MCF 10A (cell line): ENCODE data around the gene MAB21L4. TPM values are rescaled to one million over a fixed set of nuclear protein-coding genes. Genes with fewer than 3 reads are reported as not detected.

ENCODE experiments used
- BruUV-seq: library from RNA; stranded (reverse); fragments of 400-500 nt; replicated peaks from 2 replicates; lab custom pipeline; 2021; lab: Mats Ljungman, UMichigan
- CTCF ChIA-PET: fragments of 300-600 bp; sonication (Branson Sonifier 250); formaldehyde crosslinking; extraction: SDS; loops from one replicate; lab custom pipeline; 2021; ENCODE audit warnings: antibody characterized with exemption, inconsistent platforms; lab: Yijun Ruan, JAX
- POLR2A ChIA-PET: fragments of 300-600, 350-650 bp; sonication (Branson Sonifier 250); formaldehyde crosslinking; extraction: SDS; loops from one replicate; lab custom pipeline; 2020; ENCODE audit warnings: antibody characterized with exemption, inconsistent platforms; lab: Yijun Ruan, JAX
- DNase-seq: peaks from one replicate; pipeline ENCODE4 v3.0.0-alpha.2; 2018; ENCODE audit not compliant: unreplicated experiment
- H3K27ac Mint-ChIP-seq: one replicate; pipeline ENCODE4 v1.8.0; 2022; ENCODE audit warnings: mild to moderate bottlenecking, low read depth, mixed read lengths; ENCODE audit not compliant: unreplicated experiment
- H3K27me3 Mint-ChIP-seq: one replicate; pipeline ENCODE4 v1.8.0; 2022; ENCODE audit warnings: mixed read lengths; ENCODE audit not compliant: insufficient read depth, unreplicated experiment
- H3K36me3 Mint-ChIP-seq: one replicate; pipeline ENCODE4 v1.8.0; 2022; ENCODE audit warnings: mild to moderate bottlenecking, moderate library complexity, mixed read lengths; ENCODE audit not compliant: insufficient read depth, unreplicated experiment
- H3K4me1 Mint-ChIP-seq: one replicate; pipeline ENCODE4 v1.8.0; 2022; ENCODE audit warnings: mixed read lengths; ENCODE audit not compliant: insufficient read depth, unreplicated experiment
- H3K4me3 Mint-ChIP-seq: one replicate; pipeline ENCODE4 v1.8.0; 2022; ENCODE audit warnings: mild to moderate bottlenecking, moderate library complexity, mixed read lengths; ENCODE audit not compliant: unreplicated experiment
- H3K9me3 Mint-ChIP-seq: one replicate; pipeline ENCODE4 v1.8.0; 2022; ENCODE audit warnings: mixed read lengths; ENCODE audit not compliant: unreplicated experiment
- CTCF ChIP-seq: fragments of 200-600 bp; IDR thresholded peaks from one replicate; pipeline ENCODE4 v1.8.0; 2022; ENCODE audit warnings: antibody characterized with exemption, mild to moderate bottlenecking; ENCODE audit not compliant: unreplicated experiment
- intact Hi-C: fragments of 100-400 bp; cut with micrococcal nuclease; formaldehyde crosslinking; loops from 2 replicates; pipeline ENCODE4 v1.14.1; 2022
- total RNA-seq: library from RNA; stranded (reverse); gene quantifications from 2 replicates; pipeline ENCODE4 v1.2.3, GENCODE V29; 2022

The MAB21L4 gene
- total RNA-seq, 1 experiment from 2014 or later: not detected

DNA sequence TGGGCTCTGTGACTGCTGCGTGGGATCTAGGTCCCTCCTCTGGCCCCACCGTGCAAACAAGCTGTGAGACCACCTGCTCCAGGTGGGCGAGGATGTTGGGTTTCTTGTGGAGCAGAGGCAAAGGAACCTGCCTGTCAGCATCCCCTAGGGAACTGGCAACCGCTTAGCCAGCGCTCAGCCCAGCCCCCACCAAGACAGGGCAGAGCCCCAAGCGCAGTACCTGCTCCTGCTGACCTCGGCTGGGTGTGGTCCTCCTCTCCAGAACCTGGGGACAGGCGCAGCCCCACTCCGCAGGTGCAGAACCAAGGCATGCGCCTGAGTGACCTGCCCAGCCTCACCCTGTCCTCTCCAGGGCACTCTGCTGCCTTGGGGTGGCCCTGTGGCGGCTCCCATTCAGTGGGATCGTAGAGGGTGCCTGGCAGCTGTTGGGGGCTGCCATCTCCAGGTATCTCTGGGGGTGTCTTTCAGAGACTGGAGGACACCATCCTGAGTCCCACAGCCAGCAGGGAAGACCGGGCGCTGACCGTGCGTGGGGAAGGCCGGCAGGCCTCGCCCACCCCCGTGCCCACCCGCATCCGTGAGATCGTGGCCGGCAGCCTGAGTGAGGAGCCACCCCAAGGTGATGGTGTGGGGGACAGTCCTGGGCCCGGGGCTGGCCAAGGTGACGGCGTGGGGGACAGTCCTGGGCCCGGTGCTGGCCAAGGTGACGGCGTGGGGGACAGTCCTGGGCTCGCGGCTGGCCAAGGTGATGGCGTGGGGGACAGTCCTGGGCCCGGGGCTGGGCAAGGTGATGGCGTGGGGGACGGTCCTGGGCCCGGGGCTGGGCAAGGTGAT is 22.5 kb upstream of the MAB21L4 start:
- Mint-ChIP-seq H3K4me3 (no peak overlapping the region), H3K27ac (no peak overlapping the region), H3K4me1 (peaks cover 10% of the 10 kb centered on the region), H3K27me3 (no peaks in the 10 kb centered on the region), H3K9me3 (no peaks in the 10 kb centered on the region), H3K36me3 (peaks cover 6% of the 10 kb centered on the region)
- intact Hi-C loops: no loop called here
- no TSS peak for BruUV-seq
- ChIA-PET CTCF (no interaction called here), POLR2A (no interaction called here)
- no peak for TF ChIP-seq CTCF
- DNase-seq: no peak

- no peak overlapping the region for H3K4me3 Mint-ChIP-seq
- intact Hi-C loops: no loop called here
- peaks cover 17% of the 10 kb centered on the region for H3K4me1 Mint-ChIP-seq
- ChIA-PET POLR2A (interaction anchor here (0.5 kb wide), 1 partner anchor 475 kb away, joined by 4 read pairs; no protein-coding TSS in a partner anchor), CTCF (interaction anchor here (1.3 kb wide), 1 partner anchor 66 kb away, joined by 3 read pairs; no protein-coding TSS in a partner anchor)
- H3K27ac Mint-ChIP-seq: no peak overlapping the region
- H3K27me3 Mint-ChIP-seq: no peaks in the 10 kb centered on the region
- no peak for TF ChIP-seq CTCF
- DNase-seq: no peak
- no TSS peak for BruUV-seq
- peaks cover 6% of the 10 kb centered on the region for H3K36me3 Mint-ChIP-seq
- no peaks in the 10 kb centered on the region for H3K9me3 Mint-ChIP-seq
Observed at GRCh38 chr2:240917684-240918257, 21.8 kb upstream of the MAB21L4 start.

DNA sequence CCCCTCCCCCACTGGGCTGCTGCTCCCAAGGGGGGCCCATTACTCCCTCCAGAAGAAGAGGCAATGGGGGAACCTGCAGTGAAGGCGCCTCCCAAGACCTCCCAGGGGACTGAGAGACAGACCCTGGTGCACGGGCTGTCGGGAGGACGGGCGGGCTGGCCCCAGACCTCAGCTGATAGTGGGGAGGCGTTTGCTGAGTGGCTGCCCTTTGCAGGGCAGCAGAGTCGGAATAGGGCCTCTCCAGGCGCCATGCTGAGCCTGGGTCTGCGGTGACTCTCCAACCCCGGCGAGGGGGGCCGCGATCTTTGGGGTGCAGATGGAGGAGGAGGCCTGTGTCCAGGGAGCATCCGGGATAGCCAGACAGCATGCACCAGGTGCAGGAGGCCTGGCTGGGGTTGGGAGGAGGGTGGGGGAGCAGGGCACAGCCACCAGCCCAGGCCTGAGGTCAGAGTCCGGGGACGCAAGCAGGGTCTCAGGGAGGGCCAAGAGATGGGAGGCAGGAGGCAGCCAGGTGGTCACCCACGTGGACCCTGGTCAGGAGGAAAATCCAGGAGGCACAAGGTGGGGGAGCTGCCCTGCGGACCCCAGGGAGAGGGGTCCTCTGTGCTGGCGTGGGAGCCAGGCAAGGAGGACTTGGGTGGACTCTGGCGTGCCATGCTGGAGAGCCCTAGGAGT is 21.2 kb upstream of the MAB21L4 start:
- Mint-ChIP-seq H3K4me1 (peaks cover 23% of the 10 kb centered on the region), H3K36me3 (peaks cover 6% of the 10 kb centered on the region), H3K9me3 (no peaks in the 10 kb centered on the region), H3K27ac (no peak overlapping the region), H3K27me3 (no peaks in the 10 kb centered on the region), H3K4me3 (no peak overlapping the region)
- no peak for TF ChIP-seq CTCF
- DNase-seq: no peak
- CTCF ChIA-PET: interaction anchor here (0.5 to 1.3 kb wide), 2 partner anchors 26 to 65 kb away, joined by 3 to 5 read pairs; no protein-coding TSS in a partner anchor
- intact Hi-C loops: no loop called here
- no TSS peak for BruUV-seq
- POLR2A ChIA-PET: interaction anchor here (0.5 kb wide), 1 partner anchor 476 kb away, joined by 4 read pairs; no protein-coding TSS in a partner anchor

DNA sequence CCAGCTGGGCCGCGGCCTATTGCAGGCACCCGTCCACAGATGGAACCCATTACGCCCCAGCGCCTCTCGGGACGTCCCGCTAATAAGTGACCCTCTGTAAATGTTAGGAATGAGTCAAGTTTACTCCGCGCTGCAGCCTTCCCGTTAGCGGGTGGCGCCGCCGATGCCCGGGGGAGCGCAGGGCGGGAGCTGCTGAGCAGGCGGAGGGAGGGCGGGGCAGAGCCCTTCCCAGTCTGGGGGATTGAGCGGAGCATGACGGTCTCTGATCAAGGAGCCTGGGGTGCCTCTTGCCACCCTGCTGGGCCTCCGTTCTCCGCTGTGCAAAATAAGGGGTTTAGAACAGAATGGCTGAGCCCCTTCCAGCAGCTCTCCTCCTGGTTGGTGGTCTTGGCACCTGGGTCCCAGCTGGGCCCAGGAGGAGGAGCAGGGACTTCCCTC is 20.6 kb upstream of the MAB21L4 start:
- Mint-ChIP-seq H3K27ac (no peak overlapping the region), H3K4me1 (peaks cover 27% of the 10 kb centered on the region), H3K27me3 (no peaks in the 10 kb centered on the region), H3K36me3 (peaks cover 11% of the 10 kb centered on the region), H3K9me3 (no peaks in the 10 kb centered on the region), H3K4me3 (no peak overlapping the region)
- ChIA-PET POLR2A (no interaction called here), CTCF (interaction anchor here (0.5 to 1.3 kb wide), 2 partner anchors 27 to 65 kb away, joined by 3 to 5 read pairs; no protein-coding TSS in a partner anchor)
- intact Hi-C loops: no loop called here
- no TSS peak for BruUV-seq
- no peak for TF ChIP-seq CTCF
- peak; percentile 65 for DNase-seq
